Stimulated activated CD4-positive, alpha-beta T cell treated with anti-CD3 and anti-CD28 coated beads, Interleukin-2, amount 100 ng/mL, for 24 hours (primary cell): ENCODE results near the gene ATP6V1B1.
A peak's percentile ranks its signal among the peaks of the same experiment; 100 is the strongest.

ENCODE experiments used
- DNase-seq, 2 donors: peaks; one replicate each; pipeline ENCODE4 v3.0.0-alpha.2; 2020

The ATP6V1B1 gene

DNA sequence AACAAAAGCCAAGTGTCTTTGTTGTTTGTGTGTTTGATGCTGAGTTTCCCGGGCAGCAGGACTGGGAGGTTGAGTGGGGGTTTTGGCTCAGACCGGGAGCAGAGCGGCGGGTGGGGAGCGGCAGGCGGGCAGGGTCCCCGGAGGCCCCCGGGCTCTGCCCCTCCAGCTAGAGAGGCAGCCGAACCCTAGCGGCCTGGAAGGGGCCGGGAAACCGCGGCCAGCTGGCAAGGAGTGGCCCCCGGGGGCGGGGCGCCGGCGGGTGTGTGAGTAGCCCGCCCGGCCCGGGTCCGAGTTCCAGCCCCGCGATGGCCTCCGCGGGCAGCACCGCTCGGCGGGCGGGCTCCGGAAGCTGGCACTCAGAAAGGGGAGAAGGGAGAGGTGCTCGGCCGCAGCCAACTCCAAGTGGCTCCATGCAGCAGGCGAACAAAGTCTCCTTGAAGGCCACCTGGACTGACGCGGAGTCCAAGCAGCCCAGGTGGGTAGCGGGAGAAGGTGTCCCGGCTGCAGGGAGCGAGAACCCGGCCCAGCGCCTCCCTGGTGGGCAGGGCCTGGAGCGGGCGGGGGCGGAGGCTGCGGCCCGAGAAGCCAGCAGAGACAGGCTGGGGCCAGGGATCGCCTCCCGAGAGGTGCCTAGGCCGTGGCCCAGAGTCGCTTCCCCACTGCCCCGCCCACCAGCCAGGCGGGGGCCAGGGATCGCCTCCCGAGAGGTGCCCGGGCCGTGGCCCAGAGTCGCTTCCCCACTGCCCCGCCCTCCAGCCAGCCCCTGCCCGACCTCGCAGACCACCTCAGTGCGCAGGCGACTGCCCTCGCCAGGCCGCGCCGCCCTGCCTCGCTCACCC, 42.9 kb downstream of the ATP6V1B1 start, which contains the start of gene ANKRD53:
Gene ANKRD53 (plus strand): TSS at position 290 of the 839 bp plus-strand sequence. CDS start 16 bp downstream, at position 306.
- DNase-seq = peak; percentile 18 to 34

DNA sequence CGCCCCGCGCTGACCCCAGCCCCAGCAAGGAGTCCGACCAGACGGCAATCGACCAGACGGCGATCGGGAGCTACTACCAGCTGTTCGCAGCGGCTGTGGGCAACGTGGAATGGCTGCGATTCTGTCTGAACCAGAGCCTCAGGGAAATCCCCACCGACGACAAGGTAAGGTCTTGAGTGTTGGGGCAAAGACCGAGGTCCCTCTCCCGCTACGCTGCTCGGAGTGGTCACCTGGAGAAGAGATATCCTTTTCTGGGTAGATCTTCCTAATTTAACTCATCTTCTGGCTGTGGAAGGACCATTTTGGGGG, 43.4 kb downstream of the ATP6V1B1 start:
- DNase-seq = no peak

DNA sequence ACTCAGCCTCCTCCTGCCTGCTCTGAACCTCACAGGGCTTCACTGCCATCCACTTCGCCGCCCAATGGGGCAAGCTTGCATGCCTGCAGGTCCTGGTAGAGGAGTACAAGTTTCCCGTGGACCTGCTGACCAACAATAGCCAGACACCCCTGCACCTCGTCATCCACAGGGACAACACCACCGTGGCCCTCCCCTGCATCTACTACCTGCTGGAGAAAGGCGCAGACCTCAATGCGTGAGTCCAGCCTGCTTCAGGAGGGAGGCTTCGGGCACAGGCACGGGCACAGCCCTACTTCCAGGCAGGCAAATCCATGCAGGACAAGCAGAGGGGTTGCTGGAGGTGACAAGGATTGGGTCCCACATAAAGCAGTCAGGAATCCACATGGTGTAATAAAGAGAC, 43.9 kb downstream of the ATP6V1B1 start:
- DNase-seq = no peak

DNA sequence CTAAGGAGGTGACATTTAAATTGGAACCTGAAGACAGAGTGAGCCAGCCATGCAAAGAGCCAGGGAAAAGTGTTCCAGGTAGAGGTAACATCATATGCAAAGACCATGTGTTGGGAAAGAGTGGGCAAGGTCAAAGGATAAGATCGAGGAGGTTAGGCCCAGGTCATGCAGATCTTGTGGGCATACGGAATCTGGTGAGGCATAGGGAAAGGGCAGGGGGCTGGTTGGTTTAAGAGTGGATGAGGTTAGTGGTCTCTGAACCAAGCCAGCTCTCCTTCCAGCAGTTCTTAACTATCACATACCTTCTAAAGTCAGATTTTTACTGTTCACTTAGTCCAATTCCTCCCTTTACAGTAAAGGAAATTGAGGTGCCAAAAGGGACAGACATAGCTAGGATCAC, 45.7 kb downstream of the ATP6V1B1 start:
- no peak for DNase-seq

DNA sequence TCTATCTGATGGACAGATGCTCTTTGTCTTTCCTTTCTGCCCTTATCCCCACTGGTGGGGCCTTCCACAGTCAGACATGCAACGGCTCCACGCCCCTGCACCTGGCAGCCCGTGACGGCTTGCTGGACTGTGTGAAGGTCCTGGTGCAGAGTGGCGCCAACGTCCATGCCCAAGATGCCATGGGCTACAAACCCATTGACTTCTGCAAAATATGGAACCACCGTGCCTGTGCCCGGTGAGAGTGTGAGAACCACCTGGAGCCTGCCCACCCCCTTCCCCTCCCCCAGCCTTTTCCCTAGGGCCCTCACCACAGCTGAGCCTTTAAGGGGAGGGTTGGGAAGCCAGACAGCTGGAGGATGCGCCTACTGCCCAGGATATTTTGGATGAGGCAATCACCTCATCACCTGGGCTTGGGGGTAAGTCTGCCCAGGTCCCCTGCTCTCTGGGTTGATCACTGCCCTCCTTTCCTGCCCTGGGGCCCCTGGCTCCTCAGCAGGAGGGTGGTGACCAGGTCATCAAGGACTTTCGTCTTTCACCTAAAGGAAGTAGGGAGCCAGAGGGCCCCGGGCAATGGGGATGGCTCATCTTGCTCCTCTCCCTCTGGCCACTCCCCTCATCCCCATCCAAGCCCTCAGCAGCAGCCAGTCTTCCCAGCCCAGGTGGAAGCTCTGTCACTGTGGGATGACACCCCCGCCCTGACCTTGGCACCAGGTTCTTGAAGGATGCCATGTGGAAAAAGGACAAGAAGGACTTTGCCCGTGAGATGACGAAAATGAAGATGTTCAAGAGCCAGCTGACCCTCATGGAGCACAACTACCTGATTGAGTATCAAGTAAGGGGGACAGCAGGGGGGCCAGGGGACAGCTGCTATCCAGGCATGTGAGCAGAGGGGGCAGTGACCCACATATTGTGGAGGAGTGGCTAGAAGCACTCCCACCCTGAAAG, 46.4 kb downstream of the ATP6V1B1 start:
- no peak for DNase-seq

DNA sequence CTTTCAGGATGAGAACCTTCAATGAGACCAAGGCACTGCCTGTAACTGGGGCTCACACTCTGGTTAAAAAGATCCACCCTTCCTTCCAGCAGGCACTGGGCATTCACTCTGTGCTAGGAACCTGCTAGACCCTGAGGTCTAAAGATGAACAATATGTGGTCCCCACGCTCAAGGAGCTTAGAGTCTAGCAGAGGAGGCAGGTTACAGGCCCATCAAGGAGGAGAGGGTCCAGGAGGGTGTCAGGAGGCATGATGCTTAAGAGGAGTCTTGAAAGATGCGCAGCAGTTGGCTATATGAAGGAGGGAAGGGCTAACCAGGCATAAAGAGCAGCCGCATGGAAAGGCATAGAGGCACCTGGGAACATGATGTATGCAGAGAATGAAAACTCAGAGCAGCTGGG, 47.3 kb downstream of the ATP6V1B1 start:
- DNase-seq = no peak

DNA sequence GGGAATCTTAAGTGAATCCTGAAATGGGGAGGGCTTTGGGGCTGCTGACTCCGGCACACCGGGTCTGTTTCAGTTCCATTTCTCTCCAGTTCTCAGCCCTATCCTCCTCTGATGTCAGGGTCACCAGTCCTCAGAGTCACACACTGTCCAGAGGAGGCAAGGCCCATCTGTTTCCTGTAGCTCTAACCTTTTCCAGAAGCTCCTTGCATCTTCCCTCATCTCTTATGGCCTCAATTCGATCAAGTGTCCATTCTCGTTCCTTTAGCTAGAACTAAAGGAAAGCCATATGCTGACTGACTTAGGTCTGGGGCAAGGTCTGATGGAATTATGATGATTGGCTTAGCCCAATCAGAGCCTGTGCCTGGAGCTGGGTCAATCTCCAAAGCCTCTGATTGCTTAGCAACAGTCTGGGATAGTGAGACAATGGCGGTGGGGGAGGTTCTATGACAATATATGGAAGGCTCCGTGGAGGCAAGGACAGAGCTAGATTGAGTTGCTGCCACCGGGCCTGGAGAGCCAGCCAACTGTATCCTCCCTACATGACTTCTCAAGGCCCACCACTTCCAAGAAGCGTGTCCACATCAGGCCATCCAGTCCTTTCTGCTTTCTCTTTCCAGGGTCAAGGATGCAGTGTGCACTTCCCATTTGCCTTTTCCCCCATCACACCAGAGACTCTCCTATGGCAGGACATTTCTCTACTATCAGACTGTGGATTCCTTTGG, 48.0 kb downstream of the ATP6V1B1 start:
- no peak for DNase-seq

DNA sequence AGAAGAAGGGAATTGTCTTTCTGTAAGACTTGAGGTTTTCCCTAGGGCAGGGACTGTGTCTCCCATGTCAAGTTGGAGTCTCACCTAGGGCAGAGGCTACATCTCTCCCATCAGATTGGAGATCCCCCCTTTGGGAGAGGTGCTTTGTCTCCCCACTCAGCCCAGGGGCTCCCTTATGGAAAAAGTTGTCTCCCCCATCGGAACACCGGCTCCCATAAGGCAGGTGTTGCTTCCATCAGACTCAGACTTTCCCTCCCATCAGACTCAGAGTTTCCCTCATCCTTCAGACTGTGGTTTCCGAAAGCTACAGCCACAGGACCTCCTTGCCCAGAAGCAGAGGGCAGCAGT, 48.5 kb downstream of the ATP6V1B1 start:
- no peak for DNase-seq

DNA sequence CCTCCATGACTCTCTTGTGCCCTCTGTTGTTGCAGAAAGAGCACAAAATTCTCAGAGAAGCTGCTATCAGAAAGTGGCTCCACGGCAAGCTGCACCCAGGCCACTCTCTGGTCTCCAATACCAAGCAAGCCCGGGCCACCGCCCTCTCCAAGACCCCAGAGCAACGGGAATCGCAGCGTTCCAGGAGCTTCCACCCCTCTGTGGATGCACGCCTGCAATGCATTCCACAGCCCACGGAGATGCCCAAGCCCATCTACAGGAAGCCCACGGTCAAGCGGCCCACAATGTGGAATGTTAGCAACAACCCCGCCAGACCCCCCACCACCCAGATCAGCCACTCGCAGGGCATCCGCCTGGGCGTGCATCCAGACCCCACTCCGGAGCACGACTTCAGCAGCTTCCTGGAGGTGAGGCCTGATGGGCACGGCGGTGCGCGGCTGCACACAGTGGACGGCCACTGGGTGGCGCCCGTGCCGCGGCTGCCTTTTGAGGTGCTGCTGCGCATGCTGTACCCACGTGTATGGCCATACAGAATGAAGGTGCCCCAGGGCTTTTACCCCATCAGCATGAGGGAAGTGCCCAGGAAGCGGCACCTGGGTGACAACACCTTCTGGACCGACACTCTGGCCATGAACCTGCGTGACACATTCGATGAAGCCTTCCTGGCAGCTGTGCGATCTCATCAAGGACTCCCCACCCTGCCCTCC, 49.0 kb downstream of the ATP6V1B1 start:
- DNase-seq = peak; percentile 81 to 88

DNA sequence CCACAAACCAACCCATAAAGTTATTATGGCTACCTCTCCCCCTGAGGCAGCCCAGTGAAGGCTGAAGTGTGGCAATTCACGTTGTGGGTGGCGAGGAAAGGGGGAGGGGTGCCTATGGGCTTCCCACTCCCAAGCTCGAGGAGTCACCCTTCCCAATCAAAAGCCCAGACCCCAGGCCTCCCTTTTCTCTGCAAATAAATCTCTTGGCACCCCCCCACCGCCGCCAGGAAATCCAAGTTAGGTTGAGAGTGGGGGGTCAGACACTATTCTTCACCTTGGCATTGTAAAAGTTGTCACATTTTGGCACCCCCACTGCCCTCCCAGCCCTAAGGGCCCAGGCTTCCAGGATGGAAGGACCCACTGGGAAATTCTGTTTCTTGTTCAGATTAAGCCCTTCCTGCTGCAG, 49.6 kb downstream of the ATP6V1B1 start:
- DNase-seq = no peak

DNA sequence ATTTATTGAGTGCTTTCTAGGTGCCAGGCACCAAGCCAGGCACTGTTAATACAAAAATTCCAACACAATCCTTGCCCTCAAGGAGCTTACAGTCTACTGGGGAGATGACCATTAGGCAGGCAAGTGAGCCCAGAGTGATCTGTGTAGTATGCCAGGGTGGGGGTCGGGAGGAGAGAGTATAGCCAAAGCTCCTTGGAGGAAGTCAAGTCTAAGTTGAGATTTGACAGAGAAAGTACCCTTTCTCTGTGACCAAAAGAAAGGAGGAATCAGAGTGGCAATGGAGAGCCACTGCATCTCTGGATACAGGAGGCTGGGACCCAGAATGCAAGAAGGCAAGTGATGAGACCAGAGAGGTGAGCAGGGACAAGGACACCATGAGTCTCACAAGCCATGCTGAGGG, 50.3 kb downstream of the ATP6V1B1 start:
- DNase-seq = no peak

DNA sequence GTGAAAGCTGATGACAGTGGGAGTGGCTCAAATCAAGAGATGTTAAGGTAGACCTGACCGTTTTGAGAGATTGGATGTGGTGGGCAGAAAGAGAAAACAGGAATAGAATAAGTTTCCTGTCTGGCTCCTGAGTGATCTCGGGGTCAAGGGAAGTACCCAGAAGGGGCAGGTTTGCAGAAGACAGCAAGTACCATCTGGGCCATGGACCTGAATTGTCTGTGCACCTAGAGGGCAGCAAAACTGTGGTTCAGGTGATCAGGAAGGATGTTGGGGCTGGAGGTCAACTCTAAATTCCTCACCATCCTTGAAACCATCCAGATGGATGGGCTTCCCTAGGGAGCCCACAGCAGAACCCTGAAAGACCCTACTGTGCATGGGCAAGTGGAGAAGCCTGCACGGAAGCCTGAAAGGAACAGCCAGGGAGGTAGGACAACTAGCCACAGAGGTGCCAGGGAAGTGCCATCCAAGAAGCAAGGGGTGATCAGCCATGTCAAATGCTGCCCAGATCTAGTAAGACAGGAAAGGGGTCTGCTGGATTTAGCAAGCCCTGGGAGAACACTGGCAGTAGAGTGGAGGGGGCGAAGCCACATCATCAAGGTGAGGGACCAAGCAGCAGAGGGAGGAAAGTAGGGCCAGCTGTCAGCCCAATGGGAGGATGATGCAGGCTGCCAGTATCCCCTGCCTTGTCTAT, 50.9 kb downstream of the ATP6V1B1 start:
- no peak for DNase-seq

DNA sequence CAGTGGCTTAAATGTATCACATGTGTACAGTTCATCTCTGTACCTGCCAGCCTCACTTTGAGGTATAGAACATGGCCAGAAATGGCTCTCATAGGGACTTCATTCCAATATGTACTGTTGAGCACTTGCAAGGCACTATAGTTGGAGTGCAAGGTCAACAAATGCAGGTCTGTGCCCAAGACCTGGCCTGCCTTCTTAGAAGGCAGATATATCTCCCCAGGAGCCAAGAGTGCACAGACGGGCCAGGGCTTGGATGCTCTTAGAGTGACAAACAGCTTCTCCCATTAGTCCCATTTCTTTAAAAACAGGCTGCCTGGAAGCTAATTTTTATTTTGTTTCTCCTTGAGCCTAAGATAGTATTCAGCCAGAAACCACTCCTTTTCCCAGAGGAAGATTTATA, 51.7 kb downstream of the ATP6V1B1 start:
- DNase-seq = no peak

DNA sequence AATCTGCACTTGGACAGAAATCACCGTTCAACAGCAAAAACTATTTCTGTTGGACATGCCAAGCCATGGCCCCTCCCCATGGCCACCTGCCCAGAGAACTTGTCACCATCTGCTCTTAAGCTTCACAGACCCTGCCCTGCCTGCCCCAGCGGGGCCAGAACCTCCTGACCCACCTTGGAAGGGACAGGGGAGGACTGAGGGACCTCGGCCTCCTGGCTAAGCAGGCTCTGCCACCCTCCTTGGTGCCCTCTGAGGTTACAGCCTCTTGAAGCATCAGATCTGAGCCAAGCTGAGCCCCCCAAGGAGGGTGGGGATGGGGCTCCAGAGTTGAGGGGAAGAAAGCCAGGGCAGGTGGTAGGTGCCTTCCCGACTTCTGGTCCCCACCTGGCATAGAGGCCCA, 52.5 kb downstream of the ATP6V1B1 start:
- peak in 1 of 2 donors; percentile 6 for DNase-seq

DNA sequence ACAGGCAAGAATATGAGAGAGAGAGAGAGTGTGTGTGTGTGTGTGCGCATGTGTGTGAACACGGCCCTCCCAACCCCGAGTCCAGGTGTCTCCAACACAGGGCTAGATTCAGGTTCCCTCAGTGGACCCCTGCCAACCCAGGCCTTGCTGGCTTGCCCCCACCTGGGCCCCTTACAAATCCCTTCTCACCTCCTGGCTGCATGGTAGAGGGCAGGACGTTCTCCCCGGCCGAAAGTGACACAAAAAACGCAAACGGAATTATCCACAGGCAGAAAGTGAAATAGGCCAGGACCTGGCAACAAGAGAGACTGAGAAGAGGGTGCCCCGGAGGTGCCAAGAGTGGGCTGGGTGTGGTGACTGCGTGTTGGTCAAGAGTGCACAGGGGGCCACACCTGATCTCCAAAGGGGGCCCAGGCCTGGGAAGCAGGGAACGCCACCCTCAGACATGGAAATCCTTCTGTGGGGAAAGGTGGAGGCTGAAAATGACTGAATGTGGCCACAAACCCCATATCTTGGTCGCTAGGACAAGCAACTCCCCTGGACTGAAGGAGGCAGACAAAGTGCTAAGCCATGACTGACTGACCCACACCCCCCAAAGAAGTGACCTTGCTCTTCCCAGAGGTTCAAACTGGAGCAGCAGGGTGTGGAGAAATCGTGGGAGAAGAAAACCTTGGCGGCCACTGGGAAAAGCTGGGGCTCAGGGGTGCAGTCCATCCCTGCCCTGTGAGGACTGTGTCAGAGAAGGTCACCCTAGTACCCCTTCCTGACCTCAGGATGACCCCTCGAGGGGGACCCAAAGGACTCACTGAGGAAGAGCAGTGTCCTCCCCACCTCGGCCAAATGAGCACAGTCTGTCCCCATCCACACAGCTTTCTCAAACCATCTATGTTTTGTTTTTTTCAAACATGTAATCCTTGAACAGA, 53.3 kb downstream of the ATP6V1B1 start:
- DNase-seq = peak in 1 of 2 donors; percentile 14

DNA sequence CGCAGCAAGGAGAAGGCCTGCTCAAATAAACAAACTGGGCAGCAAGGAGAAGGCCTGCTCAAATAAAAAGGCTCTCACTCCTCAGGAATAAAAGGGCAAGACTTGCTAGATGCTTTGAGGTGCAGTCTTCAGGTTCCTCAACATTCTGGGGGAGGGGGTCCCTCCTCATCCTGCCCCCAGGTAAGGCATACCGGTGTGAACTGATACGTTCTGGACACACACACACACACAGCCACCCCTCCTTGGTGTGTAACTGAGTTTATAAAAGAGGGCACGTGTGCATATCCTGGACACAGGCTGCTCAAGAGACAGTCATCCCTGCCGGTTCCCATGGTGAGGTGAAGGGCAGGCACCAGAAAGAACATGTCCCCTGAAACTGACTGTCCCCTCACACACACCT, 54.5 kb downstream of the ATP6V1B1 start:
- peak in 1 of 2 donors; percentile 15 for DNase-seq

DNA sequence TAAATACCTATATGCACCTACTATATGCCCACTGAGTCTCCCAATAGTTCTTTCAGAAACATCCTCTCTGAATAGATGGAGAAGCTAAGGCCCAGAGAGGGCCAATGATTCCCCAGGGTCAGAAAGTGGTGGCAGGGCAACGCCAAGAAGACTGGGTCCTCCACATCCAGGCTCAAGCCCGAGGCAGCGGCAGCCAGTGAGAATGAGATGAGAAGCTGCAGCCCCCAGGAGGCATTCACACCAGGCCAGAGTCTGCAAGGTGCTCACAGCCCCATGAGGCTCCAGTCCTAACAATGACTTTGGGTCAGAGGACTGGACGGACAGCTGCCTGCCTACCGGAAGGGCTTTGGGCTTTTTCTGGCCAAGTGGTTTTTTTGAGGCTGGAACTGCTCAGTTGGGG, 55.4 kb downstream of the ATP6V1B1 start:
- DNase-seq = peak in 1 of 2 donors; percentile 16

DNA sequence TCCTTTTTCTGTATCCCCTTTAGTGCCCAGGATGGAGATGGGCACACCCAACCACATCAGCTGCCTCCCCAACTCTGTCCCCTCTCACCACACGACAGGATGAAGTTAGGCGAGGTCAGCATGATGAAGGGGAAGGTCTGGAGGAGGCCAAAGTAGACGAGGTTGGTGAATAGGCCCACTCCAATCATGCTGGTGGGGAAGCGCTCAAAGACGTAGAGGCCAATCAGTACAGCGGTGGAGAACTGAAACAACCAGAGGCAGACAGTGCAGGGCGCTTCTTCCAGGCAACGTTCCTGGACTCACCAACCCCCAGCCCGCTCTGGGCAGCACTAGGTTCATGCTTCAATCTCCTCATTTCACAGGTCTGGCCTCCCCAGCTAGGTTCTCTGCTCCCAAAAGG, 56.0 kb downstream of the ATP6V1B1 start:
- no peak for DNase-seq

DNA sequence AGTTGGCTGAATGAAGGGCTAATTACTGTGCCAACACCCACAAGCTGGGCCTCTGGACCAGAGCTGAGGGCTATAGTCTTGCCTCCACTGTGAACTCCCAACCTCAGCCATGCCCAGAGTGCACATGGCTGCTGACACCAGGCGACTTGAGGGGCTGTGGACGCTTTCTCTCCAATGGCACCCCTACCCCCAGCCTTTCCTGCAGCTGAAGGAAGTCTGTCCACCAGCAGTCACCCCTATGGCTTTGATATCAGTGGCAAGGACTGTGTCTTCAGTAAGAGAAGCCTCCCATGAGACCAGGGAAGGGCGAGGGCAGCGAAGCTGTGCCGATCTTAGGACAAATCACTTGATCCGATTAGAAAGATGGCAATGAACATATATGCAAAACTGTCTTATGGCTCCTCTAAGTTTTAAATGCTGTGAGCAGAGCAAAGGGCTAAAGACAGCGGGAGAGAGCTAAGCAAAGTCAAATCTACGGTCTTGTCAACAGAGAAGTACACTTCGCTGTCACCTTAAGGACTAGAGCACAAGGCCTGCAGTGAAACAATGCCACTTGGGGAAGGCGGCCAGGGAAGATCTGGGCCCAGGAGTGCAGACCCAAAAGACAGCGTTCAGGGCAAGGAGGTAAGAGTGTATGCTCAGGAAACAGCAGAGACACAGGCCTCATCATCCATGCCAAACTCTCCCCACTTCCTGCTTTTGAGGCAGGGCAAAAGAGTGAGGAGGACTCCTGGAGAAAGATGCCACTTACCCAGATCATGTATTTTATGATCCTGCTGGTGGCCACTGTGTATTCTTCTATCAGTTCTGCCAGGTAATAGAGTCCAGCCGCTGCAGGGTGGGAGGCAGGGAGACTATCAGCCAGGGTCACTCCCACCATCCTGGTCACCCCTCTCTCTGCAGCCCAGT, 57.5 kb downstream of the ATP6V1B1 start:
- no peak for DNase-seq
